GM18519 (cell line): ENCODE results near the gene MEAK7.
"Not testable (repeated sequence)": the region's sequence is repeated elsewhere in the genome, so short reads cannot be mapped to it uniquely, and the experiment has no call there.

Experiments
- ATAC-seq: cut with Tn5 transposase; IDR thresholded peaks from one replicate; pipeline ENCODE4 v1.9.1; 2021; ENCODE audit warnings: mild to moderate bottlenecking, moderate library complexity; ENCODE audit not compliant: unreplicated experiment, low FRiP score

MEAK7 gene

DNA sequence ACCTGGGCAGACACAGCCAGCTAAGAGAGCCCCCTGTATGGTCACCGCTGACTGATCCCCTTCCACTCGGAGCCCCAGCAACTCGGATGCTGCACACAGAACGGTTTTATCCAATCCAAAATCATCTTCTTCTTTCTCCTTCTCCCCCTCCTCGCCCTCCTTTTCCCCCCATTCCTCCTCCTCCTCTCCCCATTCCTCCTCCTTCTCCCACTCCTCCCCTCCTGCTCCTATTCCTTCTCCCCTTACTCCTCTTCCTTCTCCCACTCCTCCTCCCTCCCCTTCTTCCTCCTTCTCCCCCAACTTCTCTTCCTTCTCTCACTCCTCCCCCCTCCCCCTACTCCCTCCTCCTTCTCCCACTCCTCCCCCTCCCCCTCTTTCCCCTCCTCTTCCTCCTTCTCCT lies 30.4 kb upstream of the MEAK7 start:
- ATAC-seq = no peak

DNA sequence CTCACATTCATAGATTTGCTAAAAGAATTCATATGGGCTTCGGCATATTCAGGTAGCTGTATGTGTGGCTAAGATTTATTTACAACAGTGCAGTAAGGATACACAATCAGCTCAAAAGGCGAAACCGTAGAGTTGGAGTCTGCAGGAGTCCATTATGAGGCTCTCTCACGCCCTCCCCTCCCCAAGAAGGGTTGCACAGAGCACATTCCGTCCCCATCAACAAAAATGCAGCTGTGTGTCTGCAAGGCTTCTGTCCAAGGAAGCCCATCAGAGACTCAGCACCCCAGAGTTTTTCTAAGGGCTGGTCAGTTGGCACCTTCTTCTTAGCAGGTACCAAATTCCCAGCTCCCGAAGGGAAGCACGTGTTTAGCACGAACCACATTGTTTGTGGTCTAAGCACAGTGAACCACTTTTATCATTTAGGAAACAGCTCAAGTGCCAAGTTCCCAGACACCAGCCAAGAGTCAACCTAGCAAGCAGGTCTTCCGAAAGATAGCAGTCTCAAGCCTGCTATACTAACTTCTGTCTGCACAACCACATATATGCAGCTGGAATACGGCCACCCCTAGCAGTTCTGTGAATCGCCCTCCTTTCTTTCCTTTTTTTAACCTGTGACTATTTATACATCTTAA lies 28.5 kb upstream of the MEAK7 start:
- no peak for ATAC-seq

DNA sequence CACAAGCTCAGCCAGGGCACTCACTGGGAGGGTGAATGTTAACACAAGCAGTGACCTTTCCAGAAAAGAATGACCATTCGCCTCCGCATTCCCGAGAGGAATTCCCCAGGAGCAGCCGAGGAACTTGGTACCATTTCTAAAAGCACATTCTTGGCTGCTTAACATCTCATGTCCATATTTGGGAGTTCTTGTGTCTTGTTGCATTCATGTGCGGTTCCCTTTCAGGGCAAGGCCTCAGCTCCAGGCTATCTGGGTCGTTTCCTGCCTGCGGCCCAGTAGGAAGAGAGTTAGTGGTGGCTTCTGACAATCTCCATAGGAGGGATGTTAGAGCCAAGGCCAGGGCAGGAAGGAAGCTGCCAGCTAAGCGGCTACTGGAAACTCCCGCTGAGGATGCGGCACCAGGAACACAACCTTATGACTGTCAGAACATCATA lies 27.8 kb upstream of the MEAK7 start:
- ATAC-seq = no peak

DNA sequence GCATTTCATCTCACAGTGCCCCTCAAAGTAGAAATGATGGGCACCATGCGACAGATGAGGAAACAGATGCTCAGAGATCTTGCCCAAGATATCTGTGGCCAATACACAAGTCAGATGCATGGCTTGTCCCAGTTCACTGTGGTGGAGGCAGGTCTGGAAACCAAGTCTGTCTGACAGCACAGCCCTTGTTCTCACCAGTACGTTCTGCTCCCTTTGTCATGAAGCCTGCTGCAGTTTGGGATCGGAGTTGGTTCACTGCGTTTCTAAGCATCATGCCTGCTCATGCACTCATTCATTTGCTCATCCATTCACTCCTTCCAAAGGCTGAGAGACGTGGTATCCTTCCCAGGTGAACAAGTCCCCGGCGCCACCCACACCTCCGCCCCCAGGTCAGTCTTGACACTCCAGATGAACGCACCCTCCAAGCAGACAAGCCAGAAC lies 27.2 kb upstream of the MEAK7 start:
- ATAC-seq = no peak

DNA sequence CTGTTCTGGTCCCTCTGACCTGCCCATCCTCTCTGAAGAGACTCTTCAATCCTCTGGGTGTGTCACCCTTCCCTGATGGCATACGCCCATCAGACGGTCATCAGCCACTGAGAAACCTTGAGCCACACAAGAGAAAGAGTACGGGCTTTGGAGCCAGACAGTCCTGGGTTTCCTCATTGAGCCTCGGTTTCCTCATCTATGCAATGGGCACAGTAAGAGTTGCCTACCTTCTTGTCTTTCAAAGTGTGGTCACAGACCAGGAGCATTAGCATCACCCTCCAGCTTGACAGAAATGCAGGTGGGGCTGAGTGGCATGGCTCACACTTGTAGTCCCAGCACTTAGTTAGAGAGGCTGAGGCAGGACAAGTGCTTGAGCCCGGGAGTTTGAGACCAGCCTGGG lies 26.1 kb upstream of the MEAK7 start:
- ATAC-seq = no peak

DNA sequence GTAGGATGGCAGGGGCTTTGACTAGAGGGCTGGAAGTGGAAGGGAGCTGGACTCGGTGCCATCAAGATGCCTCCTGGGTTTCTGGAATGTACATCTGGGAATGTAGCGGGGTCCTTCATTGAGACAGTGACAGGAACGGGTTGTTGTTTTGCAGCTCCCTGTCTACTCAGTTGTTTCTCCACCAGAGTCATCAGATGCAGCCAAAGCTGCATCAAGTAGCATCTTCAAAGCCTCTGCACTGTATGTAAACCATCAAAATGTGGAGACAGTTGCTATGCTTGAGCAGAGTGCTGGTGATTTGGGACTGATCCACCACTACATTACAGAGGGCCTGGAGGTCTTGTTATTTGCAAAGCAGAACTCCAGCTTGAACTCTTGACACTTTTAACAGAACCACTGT lies 25.1 kb upstream of the MEAK7 start:
- ATAC-seq = no peak

DNA sequence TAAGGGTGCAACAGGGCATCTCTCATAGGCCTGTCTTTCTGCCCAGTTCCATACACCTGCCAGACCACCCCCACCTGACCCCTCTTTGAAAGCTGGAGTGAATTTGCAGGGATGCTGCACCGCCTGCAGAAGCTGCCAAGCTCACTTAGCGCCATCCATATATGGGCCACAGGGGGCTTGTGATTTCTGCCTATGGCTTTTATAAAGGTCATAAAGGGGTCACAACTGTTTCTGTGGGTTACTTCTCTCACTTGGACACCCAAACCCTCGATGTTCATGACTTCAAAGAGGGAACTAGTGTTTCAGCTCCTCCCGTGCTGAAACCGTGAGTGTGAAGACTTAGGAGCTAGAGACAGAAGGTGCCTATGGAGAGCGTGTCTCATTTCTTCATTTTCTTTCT lies 23.9 kb upstream of the MEAK7 start:
- ATAC-seq = no peak

DNA sequence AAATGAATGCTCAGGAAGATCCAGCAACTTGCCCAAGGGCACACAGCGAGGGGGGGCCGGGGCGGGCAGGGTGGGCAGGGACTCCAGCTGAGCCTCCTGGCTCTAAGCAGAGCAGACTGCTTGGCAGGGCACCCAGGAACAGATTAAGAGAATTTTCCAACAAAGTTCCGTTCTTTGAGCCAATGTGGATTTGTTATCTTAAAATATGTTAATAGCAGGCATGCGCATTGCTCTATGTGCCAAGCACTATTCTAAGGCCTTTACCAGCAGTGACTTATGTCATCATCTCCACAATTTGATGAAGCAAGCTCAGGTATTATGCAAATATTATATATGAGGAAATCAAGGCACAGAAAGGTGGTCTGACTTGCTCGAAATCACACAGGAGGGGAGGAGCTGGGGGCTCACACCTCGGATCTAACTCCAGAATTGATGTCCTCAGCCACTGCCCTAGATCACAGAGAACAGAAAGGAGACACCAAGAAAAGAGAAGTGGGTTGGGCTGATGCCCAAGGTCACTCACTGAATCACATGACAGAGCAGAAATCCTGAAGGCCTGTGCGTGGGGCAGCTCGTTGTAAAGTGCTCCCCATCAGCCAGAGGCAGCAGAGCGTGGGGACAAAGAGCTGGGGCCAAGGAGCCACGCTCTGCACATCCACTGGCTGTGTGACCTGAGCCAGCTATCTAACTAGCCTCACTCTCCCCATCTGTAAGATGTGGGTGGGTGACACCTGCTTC lies 23.2 kb upstream of the MEAK7 start:
- no peak for ATAC-seq

DNA sequence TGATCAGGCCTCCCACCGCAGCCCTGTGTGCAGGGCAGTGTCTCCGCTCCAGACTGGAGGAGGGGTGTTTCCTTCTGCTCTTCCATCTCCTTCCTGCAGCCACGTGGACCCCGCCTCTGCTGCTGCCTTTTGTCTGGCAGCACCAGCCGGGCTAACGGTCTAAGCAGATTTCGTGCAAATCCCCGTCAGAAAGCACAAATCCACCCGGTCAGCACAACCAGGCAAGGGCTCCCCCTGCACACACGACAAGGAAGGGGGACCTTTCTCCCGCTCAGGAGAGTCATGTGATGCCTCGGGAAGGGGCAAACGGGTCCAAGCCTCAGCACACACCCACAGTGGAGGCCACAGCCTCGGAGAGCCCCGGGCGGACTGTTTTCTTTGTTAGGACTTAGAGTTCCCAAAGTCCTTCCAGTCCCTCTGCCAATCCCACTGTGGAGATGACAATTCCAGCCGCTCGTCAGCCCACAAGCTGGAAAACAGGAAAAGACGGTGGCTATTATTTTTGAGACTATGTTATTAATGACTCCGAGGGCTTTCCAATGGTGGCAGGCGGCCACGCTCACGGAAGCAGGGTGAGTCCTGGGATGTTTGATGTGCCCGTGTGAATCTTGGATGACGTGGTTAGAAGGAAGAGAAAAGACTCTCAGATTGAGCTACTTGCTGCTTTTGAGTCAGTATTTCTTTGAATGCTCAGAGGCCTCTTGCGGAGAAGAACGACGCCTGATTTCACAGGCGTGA lies 22.5 kb upstream of the MEAK7 start:
- no peak for ATAC-seq

DNA sequence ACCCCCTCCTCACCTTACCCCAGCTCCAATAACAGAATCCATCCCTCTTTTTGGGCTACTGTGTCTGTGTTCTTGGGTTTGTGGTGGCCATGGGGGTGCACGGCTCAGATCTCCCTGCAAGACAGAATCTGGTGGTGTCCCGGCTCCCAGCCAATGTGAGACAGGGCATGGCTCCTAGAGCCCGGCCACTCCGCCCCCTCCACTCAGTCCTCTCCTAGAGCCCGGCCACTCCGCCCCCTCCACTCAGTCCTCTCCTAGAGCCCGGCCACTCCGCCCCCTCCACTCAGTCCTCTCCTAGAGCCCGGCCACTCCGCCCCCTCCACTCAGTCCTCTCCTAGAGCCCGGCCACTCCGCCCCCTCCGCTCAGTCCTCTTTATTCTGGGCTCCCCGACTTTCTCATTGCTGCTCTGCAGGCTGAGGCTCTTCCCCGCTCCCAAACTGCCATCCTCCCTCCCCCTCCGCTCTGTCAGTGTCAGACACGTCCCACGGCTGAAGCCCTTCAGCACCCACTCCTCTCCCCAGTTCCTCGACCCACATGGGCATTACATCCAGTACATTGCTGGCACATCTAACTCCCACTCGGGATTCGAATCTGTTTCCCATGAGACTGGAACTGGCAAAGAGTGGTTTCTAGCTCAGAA lies 20.6 kb upstream of the MEAK7 start:
- not testable (repeated sequence) for ATAC-seq

DNA sequence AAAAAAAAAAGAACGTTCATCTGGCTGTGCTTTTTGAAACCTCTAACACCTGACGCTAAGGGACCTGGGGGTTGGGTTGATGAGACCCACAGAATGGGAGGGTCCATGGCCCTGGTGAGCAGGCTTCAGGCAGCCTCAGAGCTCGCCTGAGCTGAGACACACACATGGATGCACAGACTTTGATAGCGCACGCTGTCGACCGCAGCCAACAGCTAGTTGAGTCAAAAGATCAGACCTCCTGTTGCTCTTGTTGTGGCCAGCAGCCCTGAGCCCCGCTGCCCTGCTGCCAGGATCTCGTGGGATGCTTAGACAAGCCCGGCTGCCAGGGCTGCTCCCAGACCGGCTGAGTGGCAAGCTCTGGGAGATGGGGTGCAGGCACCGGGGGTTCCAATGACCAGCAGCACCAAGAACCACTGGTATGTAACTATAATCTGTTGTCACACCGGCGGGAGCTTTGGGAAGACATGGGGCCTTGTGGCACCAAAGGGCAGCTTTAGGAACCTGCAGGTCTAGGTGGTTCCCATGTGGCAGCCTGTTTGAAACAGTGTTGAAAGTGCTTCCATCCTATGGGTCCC lies 20.0 kb upstream of the MEAK7 start:
- ATAC-seq = no peak

DNA sequence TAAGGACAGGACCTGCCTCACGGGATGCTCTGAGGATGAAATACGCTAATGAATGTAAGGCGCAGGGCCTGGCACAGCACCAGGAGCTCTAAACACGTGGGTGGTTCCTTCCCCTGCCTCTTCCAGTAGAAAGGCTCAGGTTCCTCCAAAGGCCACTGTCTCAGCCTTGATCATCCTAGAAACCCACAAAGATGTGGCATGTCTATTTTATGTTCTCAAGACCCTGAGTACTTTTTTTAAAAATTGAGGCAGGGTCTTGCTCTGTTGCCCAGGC lies 17.0 kb upstream of the MEAK7 start:
- no peak for ATAC-seq

DNA sequence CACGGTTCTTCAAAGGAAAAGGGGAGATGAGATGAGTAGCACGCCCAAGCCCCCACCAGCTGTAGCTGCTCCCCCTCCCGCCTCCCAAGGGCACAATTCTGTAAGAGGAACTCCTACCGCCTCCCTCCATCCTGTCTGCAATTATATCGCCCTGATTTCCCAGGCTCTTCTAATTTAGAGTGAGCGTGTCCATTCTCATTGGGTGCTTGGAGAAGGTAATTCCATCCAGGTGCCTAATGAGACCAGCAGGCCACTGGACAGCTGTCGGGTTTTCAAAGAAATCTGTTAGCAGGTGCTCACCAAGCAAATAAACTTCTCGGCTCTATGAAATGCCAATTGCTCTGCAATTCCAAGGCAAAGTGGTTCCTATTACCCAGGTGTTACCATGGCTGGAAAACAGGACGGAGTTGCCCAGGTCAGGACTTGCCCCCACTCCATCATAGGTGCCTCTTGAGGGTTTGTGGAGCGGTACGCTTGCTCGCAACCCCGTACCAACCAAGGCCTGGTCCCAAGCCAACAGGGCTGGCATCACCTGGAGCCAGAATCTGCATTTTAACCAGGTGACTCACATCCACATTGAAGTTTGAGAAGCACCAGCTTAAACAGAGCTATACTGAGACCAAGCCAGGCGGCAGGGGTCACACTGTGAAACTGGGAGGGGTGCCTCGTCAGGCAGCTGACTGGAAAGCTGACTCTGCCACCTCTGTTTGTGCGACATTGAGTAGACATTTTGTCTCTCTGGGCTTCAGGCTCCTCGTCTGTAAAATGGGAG lies 16.5 kb upstream of the MEAK7 start:
- no peak for ATAC-seq

DNA sequence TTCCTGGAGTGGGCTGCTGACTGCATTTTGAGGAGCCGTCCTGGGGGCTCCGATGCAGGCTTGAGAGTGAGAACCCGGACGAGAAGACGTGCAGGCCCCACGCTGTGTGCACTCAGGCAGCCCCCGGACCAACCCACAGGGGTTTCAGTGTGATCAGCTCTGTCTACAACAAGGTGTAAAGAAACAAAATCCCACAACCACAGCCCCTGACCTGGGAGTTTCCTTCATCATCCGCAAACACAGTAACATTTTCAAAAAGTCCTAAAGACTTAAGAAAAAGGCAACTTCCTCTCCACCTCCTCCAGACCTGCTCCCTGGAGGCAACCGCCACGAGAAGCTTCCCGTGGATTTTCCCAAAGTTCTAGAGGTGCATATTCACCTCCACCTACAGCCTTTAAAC lies 15.4 kb upstream of the MEAK7 start:
- ATAC-seq = no peak

DNA sequence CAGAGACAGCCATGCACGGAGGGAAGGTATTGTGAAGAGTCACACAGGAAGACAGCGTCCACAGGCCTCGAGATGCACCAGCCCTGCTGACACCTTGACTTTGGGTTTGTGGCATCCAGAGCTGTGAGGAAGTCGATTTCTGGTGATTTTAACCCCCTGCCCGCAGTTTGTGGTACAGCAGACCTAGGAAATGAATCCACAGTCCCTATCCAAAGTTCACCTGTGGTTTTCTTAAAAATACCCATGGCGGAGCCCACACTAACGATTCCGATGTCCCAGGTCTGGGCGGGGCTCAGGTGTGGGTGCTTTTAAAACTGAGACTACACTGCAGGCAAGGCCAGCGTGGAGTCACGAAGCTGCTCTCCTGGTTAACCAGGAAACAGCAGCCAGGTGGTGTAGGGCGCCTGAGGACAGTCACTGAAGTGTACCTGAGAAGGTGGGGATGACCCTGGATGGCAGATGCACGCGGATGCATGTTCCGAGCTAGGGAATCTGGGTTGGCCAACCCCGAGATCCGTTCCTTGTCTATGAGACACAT lies 14.4 kb upstream of the MEAK7 start:
- no peak for ATAC-seq

DNA sequence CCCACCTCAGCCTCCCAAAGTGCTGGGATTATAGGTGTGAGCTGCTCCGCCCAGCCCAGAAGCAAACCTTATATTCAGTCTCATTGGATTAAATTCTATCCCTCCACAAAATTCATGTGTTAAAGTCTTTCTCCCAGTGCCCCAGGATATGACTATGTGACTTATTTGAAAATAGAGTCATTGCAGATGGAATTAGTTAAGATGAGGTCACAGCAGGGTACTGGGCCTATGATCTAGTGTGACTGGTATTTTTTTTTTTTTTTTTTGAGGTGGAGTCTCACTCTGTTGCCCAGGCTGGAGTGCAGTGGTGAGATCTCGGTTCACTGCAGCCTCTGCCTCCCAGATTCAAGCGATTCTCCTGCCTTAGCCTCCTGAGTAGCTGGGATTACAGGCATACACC lies 13.8 kb upstream of the MEAK7 start:
- ATAC-seq = not testable (repeated sequence)

DNA sequence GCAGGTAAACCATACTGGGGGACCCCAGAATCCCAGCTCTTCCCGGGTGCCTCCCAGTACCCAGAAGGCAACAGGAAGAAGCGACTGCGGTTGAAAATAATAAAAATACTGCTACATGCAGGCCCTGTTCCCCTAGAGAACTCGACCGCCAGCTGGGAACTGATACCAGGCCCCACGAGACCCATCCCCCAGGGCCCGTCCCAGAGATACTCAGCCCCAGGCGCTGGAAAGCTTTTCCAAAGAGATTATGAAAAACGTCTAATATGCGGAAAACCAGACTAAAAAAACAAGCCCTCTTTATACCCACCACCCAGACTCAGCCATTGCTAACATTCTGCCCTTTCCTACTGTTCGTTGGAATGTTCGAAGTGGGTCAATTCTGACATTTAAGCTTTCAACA lies 12.9 kb upstream of the MEAK7 start:
- ATAC-seq = no peak

DNA sequence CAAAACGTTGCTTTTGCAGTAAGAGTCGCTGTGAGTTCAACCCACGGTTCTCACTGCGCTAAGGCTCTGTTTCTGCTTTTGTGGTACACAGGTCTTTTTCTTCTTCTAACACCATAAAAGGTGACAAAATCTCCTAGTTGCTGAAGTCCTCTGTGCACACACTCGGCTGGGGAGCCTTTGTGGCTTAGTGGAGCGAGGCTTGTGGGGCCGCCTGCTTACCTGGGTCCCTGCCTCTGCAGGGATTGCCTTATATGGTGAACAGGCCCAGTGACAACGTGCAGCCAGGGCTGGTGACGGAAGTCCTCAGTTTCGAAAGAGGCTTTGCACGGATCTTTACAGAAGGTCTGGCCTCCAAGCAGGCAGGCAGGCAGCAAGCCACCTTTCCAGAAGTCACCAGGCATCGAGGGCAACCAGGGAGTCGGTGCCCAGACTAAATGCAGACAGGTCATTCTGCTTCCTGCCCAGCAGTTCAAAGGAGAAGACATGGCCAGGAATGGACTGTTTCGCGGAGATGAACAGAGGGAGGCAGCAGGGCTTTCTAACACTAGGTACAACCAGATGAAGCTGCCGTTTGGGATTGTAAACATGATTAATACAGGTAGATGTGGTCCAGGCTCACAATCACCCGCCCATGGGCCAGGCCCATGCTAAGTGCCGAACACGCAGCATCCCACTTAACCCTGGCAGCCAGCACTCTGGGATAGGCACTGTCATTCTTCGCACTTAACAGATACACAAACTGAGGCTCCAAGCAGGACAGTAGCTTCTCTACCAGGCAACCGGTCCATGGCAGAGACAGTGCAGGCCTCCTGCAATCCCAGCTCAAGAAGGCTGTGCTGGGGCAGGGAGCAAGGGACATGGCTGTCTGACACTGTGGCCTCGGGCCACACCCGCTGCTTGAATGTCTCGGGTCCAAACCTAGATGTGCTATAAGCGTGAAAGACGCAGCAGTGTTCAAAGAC lies 10.7 kb upstream of the MEAK7 start:
- ATAC-seq = peak; percentile 95

DNA sequence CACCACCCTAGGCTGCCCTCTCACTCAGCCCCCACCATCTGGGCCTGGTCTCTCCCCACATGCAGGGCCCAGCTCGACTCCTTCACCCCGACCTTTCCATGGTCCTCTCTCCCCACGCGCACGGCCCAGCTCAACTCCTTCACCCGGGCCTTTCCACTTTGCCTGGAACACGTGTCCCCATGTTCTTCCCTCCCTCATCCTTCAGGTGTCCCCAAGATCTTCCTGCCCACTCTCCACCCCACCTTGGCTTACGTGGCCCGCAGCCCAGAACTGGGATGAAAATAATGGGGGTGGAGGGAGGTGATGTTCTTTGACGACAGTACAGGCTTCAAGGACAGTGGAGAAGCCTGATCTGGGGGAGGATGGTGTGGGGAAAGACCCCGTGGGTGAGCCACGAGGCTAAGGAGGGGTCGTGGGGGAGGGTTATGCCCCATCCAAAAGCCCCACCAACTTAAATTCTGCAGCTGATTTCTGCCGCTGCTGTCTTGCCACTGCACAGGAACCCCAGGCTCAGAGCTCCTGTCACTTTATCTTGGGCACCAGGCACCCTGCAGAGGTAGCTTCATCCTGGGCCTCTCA lies 9.9 kb upstream of the MEAK7 start:
- ATAC-seq = no peak
